HepG2 (cell line): Measurements from ENCODE around the gene CHID1. TPM values are rescaled to one million over a fixed set of nuclear protein-coding genes. Genes with fewer than 3 reads are reported as not detected.

ENCODE experiments used
- ATAC-seq: fragments of 200-7000 bp; cut with Tn5 transposase; 3 replicates; pipeline ENCODE4 v1.9.1; 2020; ENCODE audit warnings: mild to moderate bottlenecking, moderate library complexity
- BruUV-seq: library from RNA; stranded (reverse); fragments of 400-500 nt; replicated peaks from 2 replicates; lab custom pipeline; 2021; lab: Mats Ljungman, UMichigan
- CTCF ChIA-PET: fragments of 300-600 bp; formaldehyde crosslinking; extraction: SDS; loops from one replicate; lab custom pipeline; 2021; ENCODE audit warnings: low total read pairs, inconsistent platforms, low intra/inter-chr PET ratio; lab: Yijun Ruan, JAX
- POLR2A ChIA-PET: fragments of 350-600 bp; sonication (Branson Sonifier 250); formaldehyde crosslinking; loops from one replicate; lab custom pipeline; 2020; ENCODE audit warnings: antibody characterized with exemption, inconsistent platforms; lab: Yijun Ruan, JAX
- DNase-seq: peaks from one replicate; pipeline ENCODE4 v3.0.0-alpha.2; 2015; ENCODE audit warnings: low spot score
- FAIRE-seq: peaks from 3 replicates; lab custom pipeline; 2011; peaks lifted over from hg19 to GRCh38; lab: Jason Lieb, UNC
- H2AFZ ChIP-seq: one replicate; pipeline ENCODE4 v1.6.1; 2011; ENCODE audit warnings: low read length, inconsistent platforms
- H3K27ac ChIP-seq: fragments of 300-600 bp; 3 replicates; pipeline ENCODE4 v1.8.0; 2011; ENCODE audit warnings: mixed run types, mild to moderate bottlenecking, mixed read lengths, low read length, inconsistent platforms; ENCODE audit not compliant: insufficient read depth; ENCODE audit errors: extremely low read length
- H3K27me3 ChIP-seq, 2 experiments: fragments of 200-600 bp in 1 of 2; 2 replicates in 1 of 2; 3 replicates in 1 of 2; pipeline versions ENCODE4 v1.6.0 to v1.8.0; 2011; ENCODE audit warnings: low read length in 2 of 2, mild to moderate bottlenecking in 2 of 2, moderate library complexity in 2 of 2, inconsistent platforms in 1 of 2; ENCODE audit not compliant: insufficient read depth in 2 of 2, control insufficient read depth in 1 of 2
- H3K36me3 ChIP-seq, 2 experiments: fragments of 200-600 bp in 1 of 2; replicated peaks in 1 of 2; 2 replicates in 1 of 2; 3 replicates in 1 of 2; pipeline versions ENCODE4 v1.5.1 to v1.8.0; 2011; ENCODE audit warnings: low read length in 2 of 2, inconsistent platforms in 1 of 2; ENCODE audit not compliant: insufficient read depth in 2 of 2, control insufficient read depth in 1 of 2
- H3K4me1 ChIP-seq: 2 replicates; pipeline ENCODE4 v1.5.1; 2012; ENCODE audit warnings: low read length, inconsistent platforms; ENCODE audit not compliant: insufficient read depth
- H3K4me2 ChIP-seq: 2 replicates; pipeline ENCODE4 v1.6.0; 2011; ENCODE audit warnings: low read depth, low read length, inconsistent platforms
- H3K4me3 ChIP-seq, 3 experiments: fragments of 200-600 bp in 1 of 3; sonication (generic), shearing (Covaris generic) in 1 of 3; replicated peaks in 1 of 3; 2 replicates each; pipeline ENCODE4 v1.5.1; 2011 to 2016; ENCODE audit warnings: low read length in 3 of 3, inconsistent platforms in 2 of 3, low read depth in 2 of 3, mild to moderate bottlenecking in 2 of 3, control low read depth in 1 of 3, mixed read lengths in 1 of 3; ENCODE audit not compliant: insufficient read depth in 1 of 3
- H3K79me2 ChIP-seq: one replicate; pipeline ENCODE4 v1.6.1; 2011; ENCODE audit warnings: low read length, inconsistent platforms; ENCODE audit not compliant: insufficient read depth
- H3K9ac ChIP-seq: 2 replicates; pipeline ENCODE4 v1.6.0; 2011; ENCODE audit warnings: mild to moderate bottlenecking, low read depth, low read length, inconsistent platforms; ENCODE audit not compliant: insufficient read depth
- H3K9me3 ChIP-seq: 2 replicates; pipeline ENCODE4 v1.5.1; 2012; ENCODE audit warnings: mild to moderate bottlenecking, low read length
- H4K20me1 ChIP-seq: 2 replicates; pipeline ENCODE4 v1.6.0; 2011; ENCODE audit warnings: inconsistent platforms, mild to moderate bottlenecking, low read length, moderate library complexity; ENCODE audit not compliant: insufficient read depth
- AKAP8 ChIP-seq: sonication (generic); formaldehyde crosslinking; IDR thresholded peaks from 2 replicates; pipeline ENCODE4 v1.5.1; 2020; ENCODE audit warnings: mild to moderate bottlenecking, missing genetic modification reagents
- ESRRA ChIP-seq: sonication (generic); formaldehyde crosslinking; IDR thresholded peaks from 2 replicates; pipeline ENCODE4 v1.5.1; 2020; ENCODE audit warnings: mild to moderate bottlenecking, low read depth, missing genetic modification reagents
- JARID2 ChIP-seq: sonication (generic); formaldehyde crosslinking; IDR thresholded peaks from 2 replicates; pipeline ENCODE4 v1.8.1; 2023; ENCODE audit warnings: missing genetic modification reagents, inconsistent platforms; ENCODE audit not compliant: insufficient replicate concordance
- SMAD3 ChIP-seq: sonication (generic); formaldehyde crosslinking; IDR thresholded peaks from 2 replicates; pipeline ENCODE4 v1.4.0; 2020; ENCODE audit warnings: missing genetic modification reagents
- ZNF337 ChIP-seq: sonication (generic); formaldehyde crosslinking; IDR thresholded peaks from 2 replicates; pipeline ENCODE4 v1.5.1; 2020; ENCODE audit warnings: missing genetic modification reagents, low read depth, mild to moderate bottlenecking, borderline replicate concordance
- ZNF891 ChIP-seq: sonication (generic); formaldehyde crosslinking; IDR thresholded peaks from 2 replicates; pipeline ENCODE4 v1.5.0; 2020; ENCODE audit warnings: mild to moderate bottlenecking, missing genetic modification reagents
- WGBS: methylation state at CpG from one replicate; pipeline ENCODE4 v1.1.6; 2017; ENCODE audit warnings: low lambda C conversion rate; 5-methylcytosine and 5-hydroxymethylcytosine counted together
- in situ Hi-C: cut with HindIII; loops from 2 replicates; pipeline ENCODE4 v1.10.0; 2017; ENCODE audit warnings: low pct_unique_long_range_greater_than_20kb; ENCODE audit not compliant: extremely low pct_ligation_motif_present
- intact Hi-C: fragments of 100-400 bp; cut with micrococcal nuclease; formaldehyde crosslinking; loops from one replicate; pipeline ENCODE4 v1.10.0; 2022; ENCODE audit not compliant: unreplicated experiment
- polyA plus RNA-seq, 8 experiments: library from polyadenylated mRNA; depleted of rRNA in 3 of 8; stranded (reverse) in 7 of 8; unstranded in 1 of 8; fragments of >200 nt; fragmentation: Illumina TruSeq in 4 of 8; extraction: Trizol in 4 of 8; gene quantifications; 2 replicates each; pipeline versions ENCODE4 v1.2.1 to v1.2.3, GENCODE V29; 2011 to 2016; ENCODE audit warnings: low read depth in 4 of 8, missing spikeins in 1 of 8, mixed read lengths in 1 of 8; ENCODE audit not compliant: insufficient read depth in 1 of 8
- total RNA-seq, 5 experiments: library from RNA; depleted of rRNA; stranded (reverse); fragments of >200 nt; fragmentation: Illumina TruSeq; extraction: Trizol; gene quantifications; 2 replicates each; pipeline ENCODE4 v1.2.3, GENCODE V29; 2016; ENCODE audit warnings: low read depth in 1 of 5

CHID1 gene
- total and polyA plus RNA-seq, 2 of the 13 experiments (the other 11 are each of a cell fraction or from before 2014, with no cell fraction given), result 65.1 to 93.6 TPM

DNA sequence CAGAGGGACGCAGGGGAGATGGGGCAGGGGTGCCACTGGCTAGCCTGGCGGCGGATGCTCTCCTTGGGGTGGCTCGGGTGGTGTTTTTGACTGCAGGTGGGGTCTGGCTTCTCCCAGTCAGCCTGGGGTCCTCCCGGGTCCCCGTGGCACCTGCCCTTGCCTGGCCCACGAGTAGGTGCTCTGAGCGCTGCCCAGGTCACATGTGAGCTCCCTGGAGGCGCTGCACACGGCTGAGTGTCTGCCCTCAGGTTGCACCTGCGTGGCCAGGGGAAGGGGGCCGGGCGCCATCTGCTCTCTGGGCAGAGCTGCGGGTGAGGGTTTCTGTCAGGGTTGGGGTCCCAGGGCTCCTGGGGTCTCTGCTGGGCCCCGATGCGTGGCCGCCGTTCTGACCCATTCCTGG is 62.7 kb downstream of the CHID1 start:
- intact Hi-C loops, result no loop called here
- peaks cover 2% of the 10 kb centered on the region for H3K79me2 ChIP-seq
- ATAC-seq, result no peak

DNA sequence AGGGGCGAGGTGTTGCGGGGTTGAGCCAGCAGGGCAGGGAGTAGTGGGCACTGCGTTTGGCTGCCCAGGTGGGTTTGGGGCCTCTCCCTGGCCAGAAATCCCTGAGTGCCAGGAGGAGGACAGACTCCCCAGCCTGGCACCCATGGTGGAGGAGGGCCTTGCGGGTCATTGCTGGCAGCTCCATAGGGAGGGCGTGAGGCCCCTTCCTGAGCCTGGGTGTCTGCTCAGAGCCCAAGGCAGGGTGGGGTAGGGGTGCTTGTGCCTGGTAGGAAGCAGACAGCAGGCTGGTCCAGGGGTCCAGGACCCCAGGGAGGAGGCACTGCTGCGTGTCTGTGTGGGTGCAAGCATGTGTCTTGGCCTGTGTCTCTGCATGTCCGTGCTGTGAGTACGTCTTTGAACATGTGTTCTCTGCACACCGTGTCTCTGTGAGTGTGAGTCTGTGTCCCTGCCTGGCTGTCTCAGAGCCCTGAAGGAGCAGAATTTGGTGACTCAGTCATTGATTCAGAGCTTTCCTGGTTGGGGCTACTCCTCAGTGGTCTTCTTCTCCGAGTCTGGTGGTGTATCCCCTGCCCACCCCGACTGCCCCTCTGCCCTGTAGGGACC is 64.0 kb downstream of the CHID1 start:
- H3K9me3 ChIP-seq, result no peaks in the 10 kb centered on the region
- H3K4me1 ChIP-seq, result peaks cover 26% of the 10 kb centered on the region
- intact Hi-C loops, result no loop called here
- POLR2A ChIA-PET, result interaction anchor here (1.0 to 11.1 kb wide), 2 partner anchors 17 to 28 kb away, joined by 3 to 141 read pairs; partner anchors contain the start of genes CD151, CRACR2B and PNPLA2
- in situ Hi-C loops, result no loop called here
- FAIRE-seq (no peak), DNase-seq (no peak), ATAC-seq (no peak)
- no peak overlapping the region for H3K9ac ChIP-seq
- H3K36me3 ChIP-seq, result no peaks in the 10 kb centered on the region; a peak in 2 of 5 replicates
- no peak overlapping the region for H2AFZ ChIP-seq
- peaks cover 9% of the 10 kb centered on the region for H3K79me2 ChIP-seq
- 86% methylated on average over 3 of the region's 11 CpGs for WGBS
- CTCF ChIA-PET, result no interaction called here
- no peaks in the 10 kb centered on the region for H3K27me3 ChIP-seq
- no peak for TF ChIP-seq JARID2
- no peak for TF ChIP-seq ZNF337 (CRISPR knock-in tag)
- peak; percentile 26; the same call in 1 of the 2 replicates for TF ChIP-seq AKAP8 (CRISPR knock-in tag)
- no peak for TF ChIP-seq ESRRA (CRISPR knock-in tag)
- TF ChIP-seq, all 625 proteins: peak for 1
- no peak overlapping the region for H3K27ac ChIP-seq
- H4K20me1 ChIP-seq, result peaks cover 4% of the 10 kb centered on the region; the same call in 1 of the 2 replicates
- H3K4me2 ChIP-seq, result no peak overlapping the region
- BruUV-seq, result no TSS peak
- no peak overlapping the region for H3K4me3 ChIP-seq

More for the DNA sequence above, 62.7 kb downstream of the CHID1 start:
- in situ Hi-C loops, result no loop called here
- H3K4me3 ChIP-seq, result no peak overlapping the region
- H2AFZ ChIP-seq, result no peak overlapping the region
- no peaks in the 10 kb centered on the region; a peak in 2 of 5 replicates for H3K36me3 ChIP-seq
- DNase-seq (no peak), FAIRE-seq (no peak)
- TF ChIP-seq SMAD3 (no peak), ZNF891 (CRISPR knock-in tag) (0 out of 2 replicates have a peak, but pooled peaks have one; percentile 21)
- no peak overlapping the region for H3K4me2 ChIP-seq
- H3K27me3 ChIP-seq, result no peaks in the 10 kb centered on the region
- no TSS peak for BruUV-seq
- H3K9ac ChIP-seq, result no peak overlapping the region
- ChIA-PET CTCF (interaction anchor here (2.1 kb wide), 1 partner anchor 203 kb away, joined by 8 read pairs; no protein-coding TSS in a partner anchor), POLR2A (no interaction called here)
- 0 out of 2 replicates have a peak, but pooled peaks cover 4% of the 10 kb centered on the region for H4K20me1 ChIP-seq
- H3K4me1 ChIP-seq, result peaks cover 26% of the 10 kb centered on the region
- WGBS, result 100% methylated on average over 1 of the region's 18 CpGs
- no peaks in the 10 kb centered on the region for H3K9me3 ChIP-seq
- no peak overlapping the region for H3K27ac ChIP-seq
